AG10803 (cell line): Measurements from ENCODE around the gene CFAP99.

Experiments used
- DNase-seq: peaks from one replicate; pipeline ENCODE4 v3.0.0; 2010; ENCODE audit warnings: low read depth
- H3K4me3 ChIP-seq: 2 replicates; pipeline ENCODE4 v1.5.1; 2011; ENCODE audit warnings: mild to moderate bottlenecking, low read length, control low read depth
- CTCF ChIP-seq: conservative IDR thresholded peaks from 2 replicates; pipeline ENCODE4 v1.5.1; 2011; ENCODE audit warnings: mild to moderate bottlenecking, low read length, control low read depth, inconsistent platforms

The CFAP99 gene

GRCh38 chr4:2418650-2419571 lies at the start of gene CFAP99:
TSS of gene CFAP99 (plus strand) at chr4:2418955.
- peak; percentile 8; the same call in 1 of the 2 replicates for TF ChIP-seq CTCF
- DNase-seq: peak; percentile 92
- H3K4me3 ChIP-seq: peak within 1 kb of the TSS; percentile 63

GRCh38 chr4:2370597-2371320 lies 48.0 kb upstream of the CFAP99 start:
- TF ChIP-seq CTCF: no peak
- H3K4me3 ChIP-seq: no peak overlapping the region
- no peak for DNase-seq

- DNase-seq: no peak
- no peak overlapping the region for H3K4me3 ChIP-seq
- no peak for TF ChIP-seq CTCF
These were observed 46.8 kb upstream of the CFAP99 start for GRCh38 chr4:2371765-2372487.

GRCh38 chr4:2372488-2373030 lies 46.2 kb upstream of the CFAP99 start:
- DNase-seq: no peak
- no peak overlapping the region for H3K4me3 ChIP-seq
- no peak for TF ChIP-seq CTCF

GRCh38 chr4:2373532-2373931 lies 45.2 kb upstream of the CFAP99 start:
- TF ChIP-seq CTCF: no peak
- DNase-seq: no peak
- H3K4me3 ChIP-seq: no peak overlapping the region

GRCh38 chr4:2375427-2375826 lies 43.3 kb upstream of the CFAP99 start:
- TF ChIP-seq CTCF: no peak
- no peak for DNase-seq
- H3K4me3 ChIP-seq: no peak overlapping the region
